Endometrial microvascular endothelial cells (primary cell): ENCODE results near the gene ZNF414. TPM values are rescaled to one million over a fixed set of nuclear protein-coding genes. Genes with fewer than 3 reads are reported as not detected.

Experiments used
- in situ Hi-C: cut with HindIII; loops from 2 replicates; pipeline ENCODE4 v1.10.0; 2017; ENCODE audit warnings: low sequenced_read_pairs, low pct_unique_long_range_greater_than_20kb; ENCODE audit errors: inconsistent ontology term
- total RNA-seq: library from RNA; depleted of rRNA; stranded (reverse); fragments of >200 nt; gene quantifications from one replicate; pipeline ENCODE4 v1.2.3, GENCODE V29; 2015; ENCODE audit errors: inconsistent ontology term

The ZNF414 gene
- total RNA-seq, 1 donor from 2014 or later, result 1.3 TPM

DNA sequence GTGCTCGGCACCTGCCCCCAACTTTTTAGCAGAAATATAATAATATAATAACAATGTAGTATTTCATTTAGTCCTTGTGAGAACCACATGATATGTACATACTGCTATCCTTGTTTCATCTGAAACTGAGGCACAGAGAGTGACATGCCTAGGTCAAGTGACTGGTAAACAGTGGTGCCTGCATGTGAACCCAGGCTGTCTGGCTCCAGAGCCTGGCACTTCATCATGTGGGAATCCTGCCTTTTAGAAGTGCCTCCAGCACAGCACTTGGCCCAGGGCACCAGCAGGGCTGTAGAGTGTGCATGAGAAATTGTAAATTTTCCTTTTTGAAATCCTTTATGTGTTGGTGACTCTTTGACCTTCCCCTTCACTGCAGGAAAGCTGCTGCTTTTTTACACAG, 39.0 kb downstream of the ZNF414 start:
- in situ Hi-C loops, result no loop called here

DNA sequence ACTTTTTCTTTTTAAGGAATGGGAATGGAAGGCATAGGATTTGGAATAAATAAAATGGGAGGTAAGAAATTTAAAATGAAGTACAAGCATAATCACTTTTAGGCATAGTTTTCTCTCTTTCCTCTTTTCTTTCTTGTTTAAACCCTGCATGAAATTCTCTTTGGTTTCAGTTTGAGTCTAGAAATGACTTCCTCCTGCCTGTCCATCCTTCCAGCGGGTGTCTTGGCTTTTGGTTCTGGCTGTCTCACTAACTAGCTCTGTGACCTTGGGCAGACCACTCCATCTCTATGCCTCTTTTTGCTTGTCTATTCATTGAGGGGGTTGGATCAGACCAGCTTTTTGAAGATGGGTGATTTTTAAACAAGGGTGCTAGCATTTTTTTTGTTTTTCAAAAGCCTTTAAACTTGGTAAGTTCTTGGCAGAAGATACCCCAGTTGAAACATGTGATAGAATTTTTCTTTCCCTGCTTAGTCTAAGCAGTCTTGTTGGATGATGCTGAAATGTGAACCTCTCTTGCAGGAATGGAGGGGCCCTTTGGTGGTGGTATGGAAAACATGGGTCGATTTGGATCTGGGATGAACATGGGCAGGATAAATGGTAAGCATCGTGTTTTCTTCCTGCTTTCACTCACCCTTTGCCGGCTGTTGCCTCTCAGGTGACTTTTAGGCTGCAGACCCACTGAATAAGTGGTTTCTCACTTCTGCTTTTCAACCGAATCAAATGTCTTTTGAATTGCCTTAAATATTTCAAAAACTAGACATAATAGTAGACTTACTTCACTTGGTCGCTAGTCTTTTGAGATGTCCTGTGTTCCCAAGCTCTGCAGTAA, 40.1 kb downstream of the ZNF414 start:
- in situ Hi-C loops, result no loop called here

DNA sequence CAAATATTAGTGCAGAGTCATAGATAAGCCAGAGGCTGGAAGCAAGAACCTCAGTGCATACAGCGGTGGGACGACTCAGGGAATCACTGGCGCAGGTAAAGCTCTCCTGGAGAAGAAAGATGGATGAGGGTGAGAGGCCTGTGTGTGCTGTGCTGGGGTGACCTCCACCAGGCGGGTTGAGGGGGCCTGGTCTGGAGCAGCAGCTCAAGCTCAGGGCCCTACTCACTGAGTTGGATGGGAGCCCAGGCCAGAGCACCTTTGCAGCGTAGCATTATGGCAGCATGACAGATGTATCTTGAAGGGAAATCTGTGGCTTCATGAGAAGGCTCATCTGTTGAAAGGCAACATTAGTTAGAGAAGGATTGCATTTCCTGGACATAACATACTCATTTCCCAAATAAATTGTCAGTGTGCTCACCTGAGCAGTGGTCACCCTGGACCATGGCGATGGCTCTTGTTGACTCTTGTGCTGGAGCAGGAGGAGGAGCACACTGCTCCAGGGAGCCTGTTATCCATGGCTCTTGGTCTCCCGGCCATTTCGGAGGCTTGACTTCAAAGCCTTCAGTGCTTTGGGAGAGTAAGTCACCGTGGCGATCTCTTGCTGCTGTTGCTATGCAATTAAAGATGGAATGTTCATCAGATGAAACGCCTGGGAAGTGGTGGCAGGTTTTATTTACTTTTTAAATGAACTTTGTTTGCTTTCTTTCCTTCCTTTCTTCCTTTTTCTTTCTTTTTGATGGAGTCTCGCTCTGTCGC, 44.2 kb downstream of the ZNF414 start:
- in situ Hi-C loops, result no loop called here

DNA sequence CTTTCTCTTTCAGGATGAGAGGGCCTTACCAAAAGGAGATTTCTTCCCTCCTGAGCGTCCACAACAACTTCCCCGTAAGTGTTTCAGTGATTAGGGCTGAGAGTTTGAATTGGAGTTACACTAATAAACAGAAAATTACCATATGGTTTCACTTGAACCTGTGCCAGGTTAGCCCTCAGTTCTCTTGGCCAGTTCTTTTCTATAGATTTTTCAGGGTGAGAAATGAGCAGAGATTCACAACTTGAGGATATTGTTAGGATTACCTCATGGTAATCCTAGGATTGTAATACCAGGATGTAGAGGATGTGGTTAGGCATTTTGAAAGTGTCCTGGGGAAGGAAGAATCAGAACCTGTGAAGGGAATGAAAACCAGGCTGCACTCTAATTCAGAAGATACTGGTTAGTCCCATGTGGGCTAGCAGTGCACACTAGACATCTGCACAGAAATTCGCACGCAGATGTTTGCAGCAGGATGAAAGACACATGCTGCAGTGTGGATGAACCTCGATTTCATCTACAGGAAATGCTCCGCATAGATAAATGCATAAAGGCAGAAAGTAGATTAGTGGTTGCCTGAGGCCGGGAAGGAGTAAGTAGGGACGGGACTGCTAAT, 45.1 kb downstream of the ZNF414 start:
- in situ Hi-C loops, result no loop called here

DNA sequence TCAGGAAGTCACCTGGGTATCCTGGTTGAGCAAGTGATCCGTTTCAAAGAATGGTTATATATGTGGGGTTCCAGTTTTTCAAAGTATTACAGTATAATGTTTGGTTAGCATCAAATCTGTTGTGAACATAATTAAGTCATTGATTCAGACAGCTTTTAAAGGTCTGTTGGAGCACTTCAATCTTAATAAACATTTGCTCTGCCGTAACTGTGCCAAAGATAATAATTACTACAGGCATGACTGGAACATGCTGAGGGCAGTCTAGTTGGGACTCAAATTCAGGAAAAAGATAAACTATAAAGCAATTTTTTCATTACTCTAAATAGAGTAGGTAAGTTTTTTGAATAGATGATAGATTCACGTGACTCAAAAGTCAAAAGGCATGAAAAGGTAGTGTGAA, 45.8 kb downstream of the ZNF414 start:
- in situ Hi-C loops, result no loop called here

DNA sequence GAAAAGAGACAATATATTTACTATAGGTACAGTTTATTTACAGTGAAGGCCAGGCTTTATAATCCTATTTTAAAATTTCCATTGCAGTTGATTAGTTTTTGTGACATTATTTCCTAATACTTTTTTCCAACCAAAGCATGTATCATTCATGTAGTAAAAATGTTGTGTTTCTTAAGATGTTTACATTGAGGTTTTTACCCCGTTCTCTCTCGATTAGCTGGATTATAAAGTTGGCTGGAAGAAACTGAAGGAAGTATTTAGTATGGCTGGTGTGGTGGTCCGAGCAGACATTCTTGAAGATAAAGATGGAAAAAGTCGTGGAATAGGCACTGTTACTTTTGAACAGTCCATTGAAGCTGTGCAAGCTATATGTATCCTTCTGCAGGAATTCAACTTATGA, 47.9 kb downstream of the ZNF414 start:
- in situ Hi-C loops, result no loop called here

DNA sequence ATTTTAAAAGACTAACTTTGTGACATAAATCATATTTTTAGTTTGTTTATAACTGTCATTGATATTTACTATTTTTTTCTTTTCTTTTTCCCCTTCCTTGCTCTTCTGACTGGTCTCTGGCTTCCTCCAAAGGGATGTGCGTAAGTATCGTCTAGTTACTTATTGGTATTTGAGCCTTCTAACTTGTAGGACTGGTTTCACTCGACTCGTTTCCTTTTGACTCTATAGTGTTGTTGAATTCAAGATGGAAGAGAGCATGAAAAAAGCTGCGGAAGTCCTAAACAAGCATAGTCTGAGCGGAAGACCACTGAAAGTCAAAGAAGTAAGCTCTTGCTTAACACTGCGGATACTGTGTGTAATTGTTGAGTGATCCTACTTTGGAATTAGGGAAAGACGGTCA, 50.6 kb downstream of the ZNF414 start:
- in situ Hi-C loops, result no loop called here

DNA sequence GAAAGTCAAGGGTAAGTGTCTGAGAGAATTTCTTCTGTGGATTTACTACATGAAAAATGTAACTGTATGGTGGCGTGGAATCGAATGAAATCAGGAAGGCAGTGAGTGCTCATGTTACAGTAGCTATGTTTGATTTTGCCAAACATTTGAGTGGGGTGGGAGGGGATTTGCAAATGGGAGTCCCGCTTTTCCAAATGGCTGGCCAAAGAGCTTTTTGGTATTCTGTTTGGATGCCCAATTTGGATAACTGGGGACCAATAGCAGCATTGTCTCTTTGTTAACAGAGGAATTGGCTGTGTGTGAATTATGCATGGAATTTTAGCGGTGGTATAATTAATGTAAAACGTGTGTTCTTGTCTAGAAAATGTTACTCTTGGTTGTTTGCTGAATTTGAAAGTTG, 51.4 kb downstream of the ZNF414 start:
- in situ Hi-C loops, result no loop called here

DNA sequence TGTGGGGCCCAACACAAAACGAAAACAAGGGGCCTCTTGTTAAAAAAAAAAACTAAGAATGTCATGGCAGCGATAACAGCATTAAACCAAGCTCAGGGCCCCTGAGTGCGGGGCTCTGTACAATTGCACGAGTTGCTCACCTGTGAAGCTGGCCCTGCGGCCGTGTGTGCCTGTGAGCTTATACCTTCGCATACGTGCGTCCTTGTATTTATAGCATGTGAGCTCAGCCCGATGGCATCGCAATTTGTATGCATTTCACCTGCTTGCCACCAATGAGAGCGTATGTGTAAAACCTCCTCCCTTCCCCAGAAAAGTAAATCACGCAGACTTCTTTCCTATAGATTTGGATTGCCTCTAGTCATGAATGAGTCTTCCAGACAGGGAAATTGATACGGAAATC, 52.1 kb downstream of the ZNF414 start:
- in situ Hi-C loops, result no loop called here

DNA sequence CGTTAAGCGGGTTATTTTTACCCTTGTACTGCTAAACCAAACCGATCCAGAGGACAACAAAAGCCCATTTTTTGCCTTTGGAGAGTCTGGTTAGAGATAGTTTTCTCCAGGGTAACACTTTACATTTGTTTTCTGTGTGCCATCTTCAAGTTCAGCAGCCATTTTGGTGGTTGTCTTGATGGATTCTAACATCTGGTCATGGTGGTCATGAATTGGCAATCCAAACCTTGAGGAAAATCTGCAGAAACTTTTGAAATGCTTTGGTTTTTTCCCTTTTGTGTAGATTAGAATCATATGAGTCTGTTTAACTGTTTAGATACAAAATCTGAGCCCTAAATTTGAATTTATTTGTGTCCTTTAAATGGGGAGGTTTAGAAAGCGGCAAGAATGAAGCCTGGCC, 52.6 kb downstream of the ZNF414 start:
- in situ Hi-C loops, result no loop called here

DNA sequence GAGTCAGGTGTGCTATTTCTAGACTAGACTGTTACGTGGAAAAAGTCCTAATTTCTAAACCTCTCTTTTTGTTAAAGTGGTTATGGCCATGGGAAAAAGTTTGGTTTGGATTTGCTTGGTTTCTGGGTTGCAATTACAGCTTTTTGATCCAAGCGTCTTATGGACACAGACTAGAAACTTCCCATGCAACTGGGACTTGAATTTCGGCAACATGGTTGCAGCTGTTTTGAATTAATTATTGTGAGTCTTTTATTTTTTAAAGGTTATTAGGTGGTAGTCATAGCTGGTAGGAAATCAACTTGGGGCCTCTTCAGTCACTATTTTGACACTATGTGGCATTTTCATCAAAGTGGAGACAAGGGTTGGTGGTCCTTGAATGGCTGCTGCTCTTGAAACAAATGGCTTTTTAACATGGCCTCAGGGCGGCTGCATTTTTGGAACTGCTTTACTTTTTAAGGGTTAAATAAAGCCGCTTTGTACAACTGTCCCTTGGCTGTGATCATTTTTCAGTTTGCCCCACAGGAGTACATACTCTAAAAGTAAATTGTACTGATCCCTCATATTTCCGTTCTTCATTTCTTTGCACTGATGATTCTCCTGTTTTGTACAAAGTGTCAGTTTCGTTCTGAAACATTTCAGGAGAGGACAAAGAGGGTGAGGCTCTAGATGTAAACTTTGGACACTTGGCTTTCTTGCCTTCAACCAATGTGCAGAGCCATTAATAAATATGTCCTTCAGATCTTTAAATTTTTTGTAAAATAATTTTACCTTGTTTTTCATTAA, 53.3 kb downstream of the ZNF414 start:
- in situ Hi-C loops, result no loop called here

Other genes starting within 250 kb of the ZNF414 start
- 169 TPM for gene CD320, start 205.8 kb downstream of the ZNF414 start, total RNA-seq
- 62.7 TPM for gene NDUFA7, start 192.8 kb downstream of the ZNF414 start, total RNA-seq
- 352 TPM for gene RPS28, start 192.7 kb downstream of the ZNF414 start, total RNA-seq
- gene KANK3, start 170.9 kb downstream of the ZNF414 start, total RNA-seq, result 22.7 TPM
- 159 TPM for gene ANGPTL4, start 150.0 kb downstream of the ZNF414 start, total RNA-seq
- gene RAB11B, start 123.8 kb downstream of the ZNF414 start, total RNA-seq, result 16.4 TPM
- 150 TPM for gene MARCHF2, start 100.9 kb downstream of the ZNF414 start, total RNA-seq
- 129 TPM for gene HNRNPM, start 69.2 kb downstream of the ZNF414 start, total RNA-seq
- gene PRAM1, start 11.5 kb downstream of the ZNF414 start, total RNA-seq, result not detected
- 0.19 TPM for gene MYO1F, start 63.3 kb upstream of the ZNF414 start, total RNA-seq
- 2.7 TPM for gene ADAMTS10, start 96.5 kb upstream of the ZNF414 start, total RNA-seq
- not detected for gene NFILZ, start 116.5 kb upstream of the ZNF414 start, total RNA-seq
- not detected for gene ACTL9, start 184.6 kb upstream of the ZNF414 start, total RNA-seq
- not detected for gene OR2Z1, start 207.5 kb upstream of the ZNF414 start, total RNA-seq